Measurements from ENCODE around the gene ARSB.

The ARSB gene

GRCh38 chr5:78754655-78755054 lies 230.5 kb downstream of the ARSB start:
- in situ Hi-C loops (cut with MboI; ENCODE audit: low pct_unique_long_range_greater_than_20kb, low sequenced_read_pairs, unreplicated experiment): no loop called here
- TF ChIP-seq CTCF (IDR thresholded peaks at IDR 0.05; ENCODE audit: extremely low read depth, insufficient read depth, missing control alignments): no peak
- no peak for DNase-seq (ENCODE audit: low spot score)

- no peak for TF ChIP-seq CTCF (IDR thresholded peaks at IDR 0.05; ENCODE audit: extremely low read depth, insufficient read depth, missing control alignments)
- in situ Hi-C loops (cut with MboI; ENCODE audit: low pct_unique_long_range_greater_than_20kb, low sequenced_read_pairs, unreplicated experiment): no loop called here
- no peak for DNase-seq (ENCODE audit: low spot score)
Observed at GRCh38 chr5:78753093-78753531, 232.0 kb downstream of the ARSB start.

GRCh38 chr5:78751872-78752271 lies 233.2 kb downstream of the ARSB start:
- in situ Hi-C loops (cut with MboI; ENCODE audit: low pct_unique_long_range_greater_than_20kb, low sequenced_read_pairs, unreplicated experiment): no loop called here
- TF ChIP-seq CTCF (IDR thresholded peaks at IDR 0.05; ENCODE audit: extremely low read depth, insufficient read depth, missing control alignments): no peak
- no peak for DNase-seq (ENCODE audit: low spot score)

GRCh38 chr5:78750281-78750680 lies 234.8 kb downstream of the ARSB start:
- DNase-seq (ENCODE audit: low spot score): no peak
- in situ Hi-C loops (cut with MboI; ENCODE audit: low pct_unique_long_range_greater_than_20kb, low sequenced_read_pairs, unreplicated experiment): no loop called here
- TF ChIP-seq CTCF (IDR thresholded peaks at IDR 0.05; ENCODE audit: extremely low read depth, insufficient read depth, missing control alignments): no peak

GRCh38 chr5:78747705-78748359 lies 237.3 kb downstream of the ARSB start:
- no peak for DNase-seq (ENCODE audit: low spot score)
- in situ Hi-C loops (cut with MboI; ENCODE audit: low pct_unique_long_range_greater_than_20kb, low sequenced_read_pairs, unreplicated experiment): no loop called here
- no peak for TF ChIP-seq CTCF (IDR thresholded peaks at IDR 0.05; ENCODE audit: extremely low read depth, insufficient read depth, missing control alignments)

GRCh38 chr5:78747055-78747454 lies 238.1 kb downstream of the ARSB start:
- no peak for DNase-seq (ENCODE audit: low spot score)
- in situ Hi-C loops (cut with MboI; ENCODE audit: low pct_unique_long_range_greater_than_20kb, low sequenced_read_pairs, unreplicated experiment): no loop called here
- TF ChIP-seq CTCF (IDR thresholded peaks at IDR 0.05; ENCODE audit: extremely low read depth, insufficient read depth, missing control alignments): no peak
